GM19023 (cell line): ENCODE results near the gene C4orf36.

Source experiments
- ATAC-seq: cut with Tn5 transposase; IDR thresholded peaks from one replicate; pipeline ENCODE4 v1.9.1; 2021; ENCODE audit warnings: mild to moderate bottlenecking, moderate library complexity; ENCODE audit not compliant: unreplicated experiment

C4orf36 gene

GRCh38 chr4:86870442-86871069, 21.7 kb downstream of the C4orf36 start:
- ATAC-seq: no peak

- no peak for ATAC-seq
Observed at GRCh38 chr4:86857341-86858052, 34.7 kb downstream of the C4orf36 start.

- no peak for ATAC-seq
Observed at GRCh38 chr4:86856896-86857295, 35.3 kb downstream of the C4orf36 start.

- ATAC-seq: no peak
Observed at GRCh38 chr4:86855572-86855971, 36.6 kb downstream of the C4orf36 start.

- no peak for ATAC-seq
Observed at GRCh38 chr4:86853209-86853608, 39.0 kb downstream of the C4orf36 start.

- no peak for ATAC-seq
Observed at GRCh38 chr4:86848732-86849619, 43.2 kb downstream of the C4orf36 start, which contains the start of gene SLC10A6. Gene SLC10A6, minus strand, starts transcription at chr4:86849384. Its CDS starts 269 bp downstream, at chr4:86849115.

- no peak for ATAC-seq
Observed at GRCh38 chr4:86848136-86848535, 44.1 kb downstream of the C4orf36 start.

GRCh38 chr4:86847571-86847970, 44.7 kb downstream of the C4orf36 start:
- ATAC-seq: no peak

- ATAC-seq: no peak
Observed at GRCh38 chr4:86846921-86847320, 45.3 kb downstream of the C4orf36 start.

GRCh38 chr4:86845593-86845992, 46.6 kb downstream of the C4orf36 start:
- no peak for ATAC-seq

- no peak for ATAC-seq
Observed at GRCh38 chr4:86841309-86841708, 50.9 kb downstream of the C4orf36 start.

GRCh38 chr4:86840858-86841257, 51.4 kb downstream of the C4orf36 start:
- no peak for ATAC-seq

GRCh38 chr4:86837691-86838503, 54.3 kb downstream of the C4orf36 start:
- no peak for ATAC-seq

GRCh38 chr4:86835677-86836076, 56.5 kb downstream of the C4orf36 start:
- ATAC-seq: no peak

GRCh38 chr4:86834901-86835300, 57.3 kb downstream of the C4orf36 start:
- no peak for ATAC-seq

GRCh38 chr4:86833615-86834014, 58.6 kb downstream of the C4orf36 start:
- no peak for ATAC-seq

GRCh38 chr4:86831262-86832130, 60.7 kb downstream of the C4orf36 start:
- ATAC-seq: no peak
